MCF 10A (cell line): ENCODE results near the gene CDH1. TPM values are rescaled to one million over a fixed set of nuclear protein-coding genes. Genes with fewer than 3 reads are reported as not detected.

Experiments
- BruUV-seq: library from RNA; stranded (reverse); fragments of 400-500 nt; replicated peaks from 2 replicates; lab custom pipeline; 2021; lab: Mats Ljungman, UMichigan
- CTCF ChIA-PET: fragments of 300-600 bp; sonication (Branson Sonifier 250); formaldehyde crosslinking; extraction: SDS; loops from one replicate; lab custom pipeline; 2021; ENCODE audit warnings: antibody characterized with exemption, inconsistent platforms; lab: Yijun Ruan, JAX
- POLR2A ChIA-PET: fragments of 300-600, 350-650 bp; sonication (Branson Sonifier 250); formaldehyde crosslinking; extraction: SDS; loops from one replicate; lab custom pipeline; 2020; ENCODE audit warnings: antibody characterized with exemption, inconsistent platforms; lab: Yijun Ruan, JAX
- DNase-seq: peaks from one replicate; pipeline ENCODE4 v3.0.0-alpha.2; 2018; ENCODE audit not compliant: unreplicated experiment
- H3K27ac Mint-ChIP-seq: one replicate; pipeline ENCODE4 v1.8.0; 2022; ENCODE audit warnings: mild to moderate bottlenecking, low read depth, mixed read lengths; ENCODE audit not compliant: unreplicated experiment
- H3K27me3 Mint-ChIP-seq: one replicate; pipeline ENCODE4 v1.8.0; 2022; ENCODE audit warnings: mixed read lengths; ENCODE audit not compliant: insufficient read depth, unreplicated experiment
- H3K36me3 Mint-ChIP-seq: one replicate; pipeline ENCODE4 v1.8.0; 2022; ENCODE audit warnings: mild to moderate bottlenecking, moderate library complexity, mixed read lengths; ENCODE audit not compliant: insufficient read depth, unreplicated experiment
- H3K4me1 Mint-ChIP-seq: one replicate; pipeline ENCODE4 v1.8.0; 2022; ENCODE audit warnings: mixed read lengths; ENCODE audit not compliant: insufficient read depth, unreplicated experiment
- H3K4me3 Mint-ChIP-seq: one replicate; pipeline ENCODE4 v1.8.0; 2022; ENCODE audit warnings: mild to moderate bottlenecking, moderate library complexity, mixed read lengths; ENCODE audit not compliant: unreplicated experiment
- H3K9me3 Mint-ChIP-seq: one replicate; pipeline ENCODE4 v1.8.0; 2022; ENCODE audit warnings: mixed read lengths; ENCODE audit not compliant: unreplicated experiment
- intact Hi-C: fragments of 100-400 bp; cut with micrococcal nuclease; formaldehyde crosslinking; loops from 2 replicates; pipeline ENCODE4 v1.14.1; 2022
- total RNA-seq: library from RNA; stranded (reverse); gene quantifications from 2 replicates; pipeline ENCODE4 v1.2.3, GENCODE V29; 2022
- TF ChIP-seq, protein P1 (sequence below): fragments of 200-600 bp; IDR thresholded peaks from one replicate; pipeline ENCODE4 v1.8.0; 2022; ENCODE audit warnings: antibody characterized with exemption, mild to moderate bottlenecking; ENCODE audit not compliant: unreplicated experiment

The CDH1 gene
- total RNA-seq, 1 experiment from 2014 or later, result 37.6 TPM

DNA sequence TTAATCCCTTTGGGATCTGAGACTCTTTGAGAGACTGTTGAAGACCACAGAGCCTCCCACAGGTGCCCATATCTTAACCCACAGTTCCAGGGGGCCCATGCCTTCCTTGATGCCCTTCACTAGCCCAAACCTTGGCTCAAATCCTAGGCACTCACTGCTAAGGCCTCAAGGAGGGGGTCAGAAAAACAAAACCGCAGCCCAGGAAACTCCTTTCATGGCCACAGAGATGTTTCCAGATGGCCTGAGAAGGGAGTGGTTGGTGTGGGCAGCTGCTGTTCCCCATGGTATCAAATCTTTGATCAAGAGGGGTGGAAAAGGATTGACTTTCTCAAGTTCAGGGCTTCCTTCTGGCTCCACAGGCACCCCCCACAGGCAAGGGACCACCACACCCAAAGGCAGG lies 44.7 kb downstream of the CDH1 start:
- TF ChIP-seq, protein P1, sequence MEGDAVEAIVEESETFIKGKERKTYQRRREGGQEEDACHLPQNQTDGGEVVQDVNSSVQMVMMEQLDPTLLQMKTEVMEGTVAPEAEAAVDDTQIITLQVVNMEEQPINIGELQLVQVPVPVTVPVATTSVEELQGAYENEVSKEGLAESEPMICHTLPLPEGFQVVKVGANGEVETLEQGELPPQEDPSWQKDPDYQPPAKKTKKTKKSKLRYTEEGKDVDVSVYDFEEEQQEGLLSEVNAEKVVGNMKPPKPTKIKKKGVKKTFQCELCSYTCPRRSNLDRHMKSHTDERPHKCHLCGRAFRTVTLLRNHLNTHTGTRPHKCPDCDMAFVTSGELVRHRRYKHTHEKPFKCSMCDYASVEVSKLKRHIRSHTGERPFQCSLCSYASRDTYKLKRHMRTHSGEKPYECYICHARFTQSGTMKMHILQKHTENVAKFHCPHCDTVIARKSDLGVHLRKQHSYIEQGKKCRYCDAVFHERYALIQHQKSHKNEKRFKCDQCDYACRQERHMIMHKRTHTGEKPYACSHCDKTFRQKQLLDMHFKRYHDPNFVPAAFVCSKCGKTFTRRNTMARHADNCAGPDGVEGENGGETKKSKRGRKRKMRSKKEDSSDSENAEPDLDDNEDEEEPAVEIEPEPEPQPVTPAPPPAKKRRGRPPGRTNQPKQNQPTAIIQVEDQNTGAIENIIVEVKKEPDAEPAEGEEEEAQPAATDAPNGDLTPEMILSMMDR, result no peak
- Mint-ChIP-seq H3K27me3 (no peaks in the 10 kb centered on the region), H3K9me3 (no peaks in the 10 kb centered on the region), H3K36me3 (peaks cover 7% of the 10 kb centered on the region), H3K4me1 (peaks cover 7% of the 10 kb centered on the region), H3K4me3 (no peak overlapping the region), H3K27ac (no peak overlapping the region)
- no peak for DNase-seq
- no TSS peak for BruUV-seq
- intact Hi-C loops, result no loop called here
- ChIA-PET POLR2A (interaction anchor here (0.7 kb wide), 1 partner anchor 9 kb away, joined by 3 read pairs; no protein-coding TSS in a partner anchor), CTCF (interaction anchor here (0.6 kb wide), 1 partner anchor 190 kb away, joined by 4 read pairs; no protein-coding TSS in a partner anchor)

DNA sequence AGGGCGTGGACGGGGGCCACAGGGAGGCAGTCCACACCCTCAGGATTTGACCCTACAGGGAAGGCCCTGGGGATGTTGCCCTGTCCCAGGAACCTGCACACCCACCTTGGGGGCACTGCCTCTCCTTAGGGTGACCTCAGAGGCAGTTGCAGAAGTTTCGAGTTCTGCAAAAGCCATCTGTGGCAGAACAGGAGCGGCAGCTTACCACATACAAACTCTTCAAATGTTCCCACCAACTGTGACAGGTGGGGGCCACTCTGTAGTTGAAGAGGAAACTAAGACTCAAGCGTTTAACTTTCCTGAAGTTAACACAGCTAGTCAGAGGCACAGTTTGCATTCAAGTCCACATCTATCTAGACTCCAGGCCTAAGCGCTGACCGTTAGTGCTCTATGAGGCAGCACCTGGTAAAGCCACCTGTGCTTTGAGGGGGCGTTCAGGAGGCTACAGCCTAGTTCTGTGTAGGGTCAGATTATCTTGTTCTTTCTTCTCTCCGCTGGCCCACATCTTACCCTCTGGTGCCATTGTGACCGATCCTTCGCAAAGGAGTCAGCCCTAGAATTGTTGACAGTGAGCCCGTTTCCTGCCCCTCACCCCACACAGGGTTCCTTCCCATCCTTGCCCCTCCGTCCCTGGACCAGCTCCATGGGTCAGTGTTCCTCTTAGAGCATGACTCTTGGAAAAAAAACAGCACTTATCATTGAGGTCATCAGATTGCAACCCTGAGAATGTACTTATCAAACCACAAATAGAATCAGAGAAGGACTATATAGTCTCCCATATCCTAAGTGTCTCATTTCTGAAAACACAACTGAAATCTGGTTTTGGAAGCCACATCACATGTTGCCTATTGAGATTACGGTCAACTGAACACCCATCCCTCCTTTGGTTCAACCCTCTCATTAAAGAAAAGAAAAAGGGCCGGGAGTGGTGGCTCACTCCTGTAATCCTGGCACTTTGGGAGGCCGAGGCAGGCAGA lies 45.4 kb downstream of the CDH1 start:
- no peak for DNase-seq
- TF ChIP-seq, protein P1, result no peak
- intact Hi-C loops, result no loop called here
- H3K4me3 Mint-ChIP-seq, result no peak overlapping the region
- H3K27me3 Mint-ChIP-seq, result no peaks in the 10 kb centered on the region
- ChIA-PET CTCF (interaction anchor here (0.5 kb wide), 1 partner anchor 254 kb away, joined by 3 read pairs; no protein-coding TSS in a partner anchor), POLR2A (interaction anchor here (0.7 kb wide), 1 partner anchor 9 kb away, joined by 3 read pairs; no protein-coding TSS in a partner anchor)
- BruUV-seq, result no TSS peak
- peaks cover 11% of the 10 kb centered on the region for H3K4me1 Mint-ChIP-seq
- H3K9me3 Mint-ChIP-seq, result no peaks in the 10 kb centered on the region
- peaks cover 7% of the 10 kb centered on the region for H3K36me3 Mint-ChIP-seq
- H3K27ac Mint-ChIP-seq, result no peak overlapping the region

DNA sequence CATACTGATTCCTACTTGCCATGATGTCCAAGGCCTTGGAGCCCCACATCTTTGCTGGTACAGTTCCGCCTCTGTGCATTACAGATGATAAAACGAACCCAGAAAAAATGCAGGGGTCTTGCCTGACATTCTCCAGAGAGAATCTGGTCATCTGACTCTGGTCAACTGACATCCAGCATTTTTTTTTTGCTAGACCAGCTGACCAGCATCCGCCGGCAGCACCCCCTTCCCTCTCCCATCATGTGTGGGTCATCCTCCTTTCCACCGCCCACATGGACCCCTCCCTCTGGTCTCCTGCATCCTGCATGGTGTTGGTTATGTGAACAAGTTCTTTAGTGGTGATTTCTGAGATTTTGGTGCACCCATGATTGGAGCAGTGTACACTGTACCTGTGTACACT lies 47.1 kb downstream of the CDH1 start:
- TF ChIP-seq, protein P1, result no peak
- Mint-ChIP-seq H3K27me3 (no peaks in the 10 kb centered on the region), H3K27ac (peak overlapping the region; percentile 32), H3K4me3 (no peak overlapping the region), H3K9me3 (no peaks in the 10 kb centered on the region), H3K36me3 (peaks cover 4% of the 10 kb centered on the region), H3K4me1 (peaks cover 6% of the 10 kb centered on the region)
- ChIA-PET POLR2A (no interaction called here), CTCF (interaction anchor here (0.9 kb wide), 1 partner anchor 14 kb away, joined by 8 read pairs; no protein-coding TSS in a partner anchor)
- BruUV-seq, result no TSS peak
- no peak for DNase-seq
- intact Hi-C loops, result no loop called here

DNA sequence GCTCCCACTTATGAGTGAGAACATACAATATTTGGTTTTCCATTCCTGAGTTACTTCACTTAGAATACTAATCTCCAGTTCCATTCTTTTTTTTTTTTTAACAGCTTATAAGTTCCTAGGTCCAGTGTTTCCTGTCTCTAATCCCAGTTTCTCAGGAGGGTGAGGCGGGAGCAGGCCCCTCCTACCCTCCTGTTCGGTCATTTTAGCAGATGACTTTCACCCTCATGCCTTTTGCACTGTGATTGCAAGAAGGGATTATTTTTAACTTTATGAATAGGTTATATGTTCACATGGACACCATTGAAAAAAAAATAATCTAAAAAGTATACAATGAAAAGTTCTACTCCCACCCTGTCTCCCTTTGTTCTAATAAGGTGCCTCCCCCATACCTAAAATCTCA lies 47.6 kb downstream of the CDH1 start:
- H3K36me3 Mint-ChIP-seq, result no peaks in the 10 kb centered on the region
- intact Hi-C loops, result no loop called here
- peaks cover 6% of the 10 kb centered on the region for H3K4me1 Mint-ChIP-seq
- DNase-seq, result no peak
- H3K27ac Mint-ChIP-seq, result peak overlapping the region; percentile 32
- BruUV-seq, result no TSS peak
- H3K27me3 Mint-ChIP-seq, result no peaks in the 10 kb centered on the region
- POLR2A ChIA-PET, result interaction anchor here (0.6 kb wide), 1 partner anchor 9 kb away, joined by 4 read pairs; no protein-coding TSS in a partner anchor
- TF ChIP-seq, protein P1, result no peak
- CTCF ChIA-PET, result no interaction called here
- no peaks in the 10 kb centered on the region for H3K9me3 Mint-ChIP-seq
- no peak overlapping the region for H3K4me3 Mint-ChIP-seq
